ENCODE measurements around the gene PYROXD2.
"Not testable (repeated sequence)": the region's sequence is repeated elsewhere in the genome, so short reads cannot be mapped to it uniquely, and the experiment has no call there.

Gene PYROXD2

GRCh38 chr10:98364432-98365102, 50.4 kb downstream of the PYROXD2 start:
- no peak for DNase-seq

GRCh38 chr10:98363220-98363619, 51.8 kb downstream of the PYROXD2 start:
- no peak for DNase-seq

DNA sequence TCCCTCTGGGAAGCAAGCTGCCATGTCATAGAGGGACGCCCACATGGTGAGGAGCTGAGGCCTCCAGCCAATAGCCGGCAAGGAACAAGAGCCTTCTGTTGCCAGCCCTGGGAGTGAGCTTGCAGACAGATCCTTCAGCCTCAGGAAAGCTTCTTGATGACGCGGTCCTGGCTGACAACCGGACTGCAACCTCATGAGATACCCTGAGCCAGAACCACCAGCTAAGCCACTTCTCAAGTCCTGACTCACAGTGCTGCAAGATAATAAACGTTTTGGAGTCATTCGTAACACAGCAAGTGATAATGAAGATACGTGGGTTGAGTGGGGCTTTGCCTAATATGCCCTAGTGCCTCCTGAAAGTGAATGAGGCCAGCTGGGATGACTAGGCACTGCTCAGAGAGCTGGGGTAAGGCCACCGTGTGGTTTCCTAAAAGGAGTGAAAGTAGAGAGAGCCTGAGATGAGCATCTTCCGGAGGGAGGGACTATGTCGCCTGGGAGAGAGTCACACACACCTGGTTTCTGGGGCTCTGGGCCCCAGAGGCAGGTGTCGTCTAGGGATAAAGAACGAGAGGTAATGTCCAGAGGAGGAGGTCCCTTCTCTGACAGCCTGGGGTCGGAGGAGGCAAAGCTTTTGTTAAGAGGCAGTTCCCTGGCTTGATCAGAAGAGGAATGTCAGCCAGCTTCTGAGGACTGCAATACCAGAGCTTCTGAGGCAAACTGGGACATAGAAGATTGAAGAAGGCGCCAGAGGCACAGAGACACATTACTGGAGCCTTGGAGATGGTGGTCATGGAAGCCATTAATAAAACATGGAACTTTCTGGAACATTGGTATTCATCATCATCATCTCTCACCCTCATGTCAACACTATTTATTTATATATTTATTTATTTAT, 53.6 kb downstream of the PYROXD2 start:
- no peak for DNase-seq

DNA sequence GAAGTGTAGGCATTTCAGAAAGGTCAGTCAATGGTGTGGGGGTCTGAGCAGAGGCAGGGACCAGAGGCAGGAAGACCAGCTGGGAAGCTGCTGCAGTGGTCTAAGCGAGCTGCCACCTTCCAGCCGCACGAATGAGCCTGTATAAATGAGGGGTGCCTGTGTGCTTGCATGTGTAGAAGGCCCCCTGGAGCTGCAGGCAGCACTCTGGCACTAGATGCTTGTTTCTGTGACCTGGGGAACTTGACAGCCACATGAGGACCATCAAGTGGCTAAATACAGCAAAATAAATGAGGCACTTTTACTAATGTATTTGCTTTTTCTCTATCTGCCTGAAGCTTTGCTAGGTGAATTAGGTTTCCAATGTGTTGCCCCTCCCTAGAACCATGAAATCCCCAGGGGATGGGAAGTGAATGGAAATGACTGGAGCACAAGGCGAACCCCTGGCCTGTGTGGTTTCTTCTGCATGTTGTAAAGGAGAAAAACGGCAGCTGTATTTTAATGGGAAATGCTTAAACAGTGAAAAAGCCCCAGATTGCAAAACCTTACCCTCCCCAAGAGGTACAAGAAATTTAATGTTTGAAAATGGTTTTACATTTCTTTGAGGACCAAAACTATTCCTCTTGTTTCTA, 57.7 kb downstream of the PYROXD2 start:
- no peak for DNase-seq

DNA sequence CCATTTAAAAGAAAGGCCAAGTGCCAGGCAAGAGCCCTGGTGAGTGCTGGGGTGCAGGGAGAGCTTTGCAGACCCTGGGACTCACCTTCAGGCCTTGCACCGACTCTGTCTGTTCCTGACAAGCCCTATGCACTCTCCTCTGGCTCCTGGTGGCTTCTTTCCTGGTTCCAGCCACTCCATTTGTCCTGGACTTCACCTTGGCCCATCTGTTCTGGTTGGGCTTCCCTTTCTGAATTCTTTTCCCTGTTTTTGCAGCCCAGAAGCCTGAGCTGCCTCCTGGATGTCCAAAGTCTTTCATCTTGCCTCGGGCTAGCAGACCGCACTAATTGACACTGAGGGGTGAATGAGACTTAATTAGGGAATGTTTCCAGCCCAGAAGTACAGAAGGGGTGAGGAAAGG, 60.5 kb downstream of the PYROXD2 start:
- DNase-seq: no peak

- DNase-seq: no peak
Measured at GRCh38 chr10:98353170-98353569, 61.8 kb downstream of the PYROXD2 start.

- no peak for DNase-seq
Measured at GRCh38 chr10:98351831-98352402, 63.1 kb downstream of the PYROXD2 start.

- no peak for DNase-seq
Measured at GRCh38 chr10:98349508-98349922, 65.5 kb downstream of the PYROXD2 start.

DNA sequence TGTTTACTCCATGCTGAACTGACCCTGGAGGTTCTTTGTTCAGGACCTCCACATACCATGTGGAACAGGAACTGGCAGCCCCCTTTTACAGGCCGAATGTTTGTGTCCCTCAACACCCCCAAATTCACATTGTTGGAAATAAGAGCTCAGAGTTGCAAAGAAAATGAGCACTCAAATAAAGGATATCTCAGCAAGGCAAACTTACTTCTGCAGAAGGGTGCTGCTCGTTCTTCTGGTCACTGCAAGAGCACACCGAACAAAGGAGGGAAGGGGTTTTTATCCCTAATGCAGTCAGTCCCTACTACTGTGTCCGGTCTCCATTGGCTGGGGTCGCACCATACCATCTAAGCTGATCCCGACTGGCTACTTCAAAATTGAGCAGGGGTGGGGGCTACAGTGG, 68.1 kb downstream of the PYROXD2 start:
- DNase-seq: no peak

- no peak for DNase-seq
Measured at GRCh38 chr10:98344589-98345038, 70.4 kb downstream of the PYROXD2 start.

DNA sequence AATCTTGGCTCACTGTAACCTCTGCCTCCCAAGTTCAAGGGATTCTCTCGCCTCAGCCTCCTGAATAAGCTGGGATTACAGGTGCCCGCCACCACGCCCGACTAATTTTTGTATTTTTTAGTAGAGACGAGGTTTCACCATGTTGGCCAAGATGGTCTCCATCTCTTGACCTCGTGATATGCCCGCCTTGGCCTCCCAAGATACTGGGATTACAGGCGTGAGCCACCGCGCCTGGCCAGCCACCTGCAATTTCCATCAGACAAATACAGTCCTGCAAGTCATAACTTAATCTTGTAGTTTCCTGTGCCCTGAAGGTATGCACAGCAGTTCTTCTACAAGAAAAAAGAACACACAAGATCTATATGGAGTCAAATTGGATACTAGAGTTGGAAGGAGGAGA, 73.3 kb downstream of the PYROXD2 start:
- not testable (repeated sequence) for DNase-seq

GRCh38 chr10:98340940-98341310, 74.1 kb downstream of the PYROXD2 start:
- DNase-seq: peak in 1 of 2 experiments; percentile 7

GRCh38 chr10:98340261-98340939, 74.6 kb downstream of the PYROXD2 start:
- DNase-seq: no peak

GRCh38 chr10:98339799-98340198, 75.2 kb downstream of the PYROXD2 start:
- DNase-seq: no peak

DNA sequence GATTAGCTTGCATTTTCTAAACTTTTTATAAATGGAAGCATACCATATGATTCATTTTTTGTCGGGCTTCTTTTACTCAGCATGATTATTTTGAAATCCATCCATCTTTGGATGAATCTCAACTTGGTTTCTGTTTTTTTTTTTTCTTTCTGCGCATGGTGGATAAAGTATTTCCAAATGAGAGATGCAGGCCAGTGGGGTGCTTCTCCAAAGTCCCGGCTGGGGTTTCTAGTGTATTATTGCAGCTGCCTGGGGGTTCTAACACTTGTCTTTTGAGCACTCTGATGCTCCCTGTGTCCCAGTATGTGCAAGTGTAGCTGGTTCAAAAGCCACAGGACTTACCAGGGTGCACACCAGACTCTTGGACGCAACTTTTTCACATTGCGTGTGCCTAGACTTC, 76.1 kb downstream of the PYROXD2 start:
- no peak for DNase-seq

DNA sequence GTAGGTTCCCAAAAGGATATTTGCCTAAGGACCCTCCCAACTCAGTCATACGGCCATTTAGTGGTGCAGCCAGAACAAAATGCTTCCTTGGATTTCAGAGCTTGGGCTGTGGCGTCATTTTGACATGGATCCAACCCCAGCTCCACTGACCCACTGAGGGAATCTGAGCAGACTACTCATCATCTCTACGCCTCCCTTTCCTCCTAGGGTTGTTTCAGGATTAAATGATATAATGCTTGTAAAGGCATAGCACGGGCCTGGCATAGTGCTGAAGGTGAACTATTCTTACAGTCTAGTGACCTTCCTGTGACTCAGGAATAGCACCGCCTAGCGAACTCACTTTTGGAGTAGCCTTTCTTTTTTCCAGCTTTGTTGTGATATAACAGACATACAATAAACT, 76.7 kb downstream of the PYROXD2 start:
- no peak for DNase-seq

GRCh38 chr10:98337484-98337883, 77.5 kb downstream of the PYROXD2 start:
- no peak for DNase-seq
